ENCODE measurements around the gene TMEM132D.
"Not testable (repeated sequence)": the region's sequence is repeated elsewhere in the genome, so short reads cannot be mapped to it uniquely, and the experiment has no call there.

Gene TMEM132D

GRCh38 chr12:129189879-129190278, 713.9 kb downstream of the TMEM132D start:
- not testable (repeated sequence) for H3K4me1 ChIP-seq (ENCODE audit: insufficient read depth, low read length); H3K36me3 ChIP-seq (ENCODE audit: insufficient read depth, low read length)

GRCh38 chr12:129186952-129187351, 716.9 kb downstream of the TMEM132D start:
- H3K4me1 ChIP-seq (ENCODE audit: insufficient read depth, low read length): no peaks in the 10 kb centered on the region
- H3K9me3 ChIP-seq (ENCODE audit: low read length): no peaks in the 10 kb centered on the region
- H3K27ac ChIP-seq (ENCODE audit: low read depth, low read length): no peak overlapping the region
- no peak overlapping the region for H3K9ac ChIP-seq (ENCODE audit: low read length)
- no peaks in the 10 kb centered on the region for H3K27me3 ChIP-seq (ENCODE audit: control insufficient read depth in 1 of 2, insufficient read depth in 2 of 2, low read length in 2 of 2)
- no peaks in the 10 kb centered on the region for H3K36me3 ChIP-seq (ENCODE audit: insufficient read depth, low read length)
- no peak overlapping the region for H3K4me3 ChIP-seq (ENCODE audit: low read depth in 1 of 2, low read length in 2 of 2)

More at GRCh38 chr12:129189879-129190278, 713.9 kb downstream of the TMEM132D start:
- H3K9ac ChIP-seq (ENCODE audit: low read length); H3K9me3 ChIP-seq (ENCODE audit: low read length); H3K27ac ChIP-seq (ENCODE audit: low read depth, low read length); H3K27me3 ChIP-seq (ENCODE audit: control insufficient read depth in 1 of 2, insufficient read depth in 2 of 2, low read length in 2 of 2); H3K4me3 ChIP-seq (ENCODE audit: low read depth in 1 of 2, low read length in 2 of 2): not testable (repeated sequence)

GRCh38 chr12:129185855-129186254, 718.0 kb downstream of the TMEM132D start:
- no peaks in the 10 kb centered on the region for H3K4me1 ChIP-seq (ENCODE audit: insufficient read depth, low read length)
- no peaks in the 10 kb centered on the region for H3K27me3 ChIP-seq (ENCODE audit: control insufficient read depth in 1 of 2, insufficient read depth in 2 of 2, low read length in 2 of 2)
- H3K4me3 ChIP-seq (ENCODE audit: low read depth in 1 of 2, low read length in 2 of 2): no peak overlapping the region
- no peaks in the 10 kb centered on the region for H3K9me3 ChIP-seq (ENCODE audit: low read length)
- no peak overlapping the region for H3K27ac ChIP-seq (ENCODE audit: low read depth, low read length)
- H3K9ac ChIP-seq (ENCODE audit: low read length): no peak overlapping the region
- H3K36me3 ChIP-seq (ENCODE audit: insufficient read depth, low read length): no peaks in the 10 kb centered on the region

GRCh38 chr12:129184127-129184928, 719.5 kb downstream of the TMEM132D start:
- H3K9ac ChIP-seq (ENCODE audit: low read length): no peak overlapping the region
- no peaks in the 10 kb centered on the region for H3K36me3 ChIP-seq (ENCODE audit: insufficient read depth, low read length)
- H3K4me1 ChIP-seq (ENCODE audit: insufficient read depth, low read length): no peaks in the 10 kb centered on the region
- H3K27me3 ChIP-seq (ENCODE audit: control insufficient read depth in 1 of 2, insufficient read depth in 2 of 2, low read length in 2 of 2): no peaks in the 10 kb centered on the region
- H3K9me3 ChIP-seq (ENCODE audit: low read length): no peaks in the 10 kb centered on the region
- no peak overlapping the region for H3K27ac ChIP-seq (ENCODE audit: low read depth, low read length)
- H3K4me3 ChIP-seq (ENCODE audit: low read depth in 1 of 2, low read length in 2 of 2): no peak overlapping the region

- Histone ChIP-seq H3K4me3 (ENCODE audit: low read depth in 1 of 2, low read length in 2 of 2) (no peak overlapping the region), H3K36me3 (ENCODE audit: insufficient read depth, low read length) (no peaks in the 10 kb centered on the region), H3K27me3 (ENCODE audit: control insufficient read depth in 1 of 2, insufficient read depth in 2 of 2, low read length in 2 of 2) (no peaks in the 10 kb centered on the region), H3K9ac (ENCODE audit: low read length) (no peak overlapping the region), H3K4me1 (ENCODE audit: insufficient read depth, low read length) (no peaks in the 10 kb centered on the region), H3K27ac (ENCODE audit: low read depth, low read length) (no peak overlapping the region), H3K9me3 (ENCODE audit: low read length) (no peaks in the 10 kb centered on the region)
These were observed 723.8 kb downstream of the TMEM132D start for GRCh38 chr12:129179941-129180553.

GRCh38 chr12:129169928-129170327, 733.9 kb downstream of the TMEM132D start:
- Histone ChIP-seq H3K36me3 (ENCODE audit: insufficient read depth, low read length) (no peaks in the 10 kb centered on the region), H3K4me1 (ENCODE audit: insufficient read depth, low read length) (no peaks in the 10 kb centered on the region), H3K27ac (ENCODE audit: low read depth, low read length) (no peak overlapping the region), H3K27me3 (ENCODE audit: control insufficient read depth in 1 of 2, insufficient read depth in 2 of 2, low read length in 2 of 2) (no peaks in the 10 kb centered on the region), H3K9ac (ENCODE audit: low read length) (no peak overlapping the region), H3K9me3 (ENCODE audit: low read length) (no peaks in the 10 kb centered on the region), H3K4me3 (ENCODE audit: low read depth in 1 of 2, low read length in 2 of 2) (no peak overlapping the region)

- H3K9ac ChIP-seq (ENCODE audit: low read length): no peak overlapping the region
- no peaks in the 10 kb centered on the region for H3K4me1 ChIP-seq (ENCODE audit: insufficient read depth, low read length)
- H3K27ac ChIP-seq (ENCODE audit: low read depth, low read length): no peak overlapping the region
- H3K27me3 ChIP-seq (ENCODE audit: control insufficient read depth in 1 of 2, insufficient read depth in 2 of 2, low read length in 2 of 2): no peaks in the 10 kb centered on the region
- H3K9me3 ChIP-seq (ENCODE audit: low read length): no peaks in the 10 kb centered on the region
- no peak overlapping the region for H3K4me3 ChIP-seq (ENCODE audit: low read depth in 1 of 2, low read length in 2 of 2)
- H3K36me3 ChIP-seq (ENCODE audit: insufficient read depth, low read length): no peaks in the 10 kb centered on the region
These were observed 740.0 kb downstream of the TMEM132D start for GRCh38 chr12:129163861-129164260.

GRCh38 chr12:129163461-129163860, 740.4 kb downstream of the TMEM132D start:
- Histone ChIP-seq H3K4me1 (ENCODE audit: insufficient read depth, low read length) (no peaks in the 10 kb centered on the region), H3K4me3 (ENCODE audit: low read depth in 1 of 2, low read length in 2 of 2) (no peak overlapping the region), H3K36me3 (ENCODE audit: insufficient read depth, low read length) (no peaks in the 10 kb centered on the region), H3K9me3 (ENCODE audit: low read length) (no peaks in the 10 kb centered on the region), H3K27me3 (ENCODE audit: control insufficient read depth in 1 of 2, insufficient read depth in 2 of 2, low read length in 2 of 2) (no peaks in the 10 kb centered on the region), H3K27ac (ENCODE audit: low read depth, low read length) (no peak overlapping the region), H3K9ac (ENCODE audit: low read length) (no peak overlapping the region)

- Histone ChIP-seq H3K4me3 (ENCODE audit: low read depth in 1 of 2, low read length in 2 of 2) (no peak overlapping the region), H3K27ac (ENCODE audit: low read depth, low read length) (no peak overlapping the region)
These were observed 741.0 kb downstream of the TMEM132D start for GRCh38 chr12:129162805-129163204.

GRCh38 chr12:129161511-129161910, 742.3 kb downstream of the TMEM132D start:
- H3K9ac ChIP-seq (ENCODE audit: low read length): no peak overlapping the region
- no peak overlapping the region for H3K27ac ChIP-seq (ENCODE audit: low read depth, low read length)
- no peak overlapping the region for H3K4me3 ChIP-seq (ENCODE audit: low read depth in 1 of 2, low read length in 2 of 2)
- H3K36me3 ChIP-seq (ENCODE audit: insufficient read depth, low read length): no peaks in the 10 kb centered on the region
- no peaks in the 10 kb centered on the region for H3K4me1 ChIP-seq (ENCODE audit: insufficient read depth, low read length)
- H3K9me3 ChIP-seq (ENCODE audit: low read length): no peaks in the 10 kb centered on the region
- H3K27me3 ChIP-seq (ENCODE audit: control insufficient read depth in 1 of 2, insufficient read depth in 2 of 2, low read length in 2 of 2): no peaks in the 10 kb centered on the region

More at GRCh38 chr12:129162805-129163204, 741.0 kb downstream of the TMEM132D start:
- Histone ChIP-seq H3K27me3 (ENCODE audit: control insufficient read depth in 1 of 2, insufficient read depth in 2 of 2, low read length in 2 of 2) (no peaks in the 10 kb centered on the region), H3K9ac (ENCODE audit: low read length) (no peak overlapping the region), H3K9me3 (ENCODE audit: low read length) (no peaks in the 10 kb centered on the region), H3K36me3 (ENCODE audit: insufficient read depth, low read length) (no peaks in the 10 kb centered on the region), H3K4me1 (ENCODE audit: insufficient read depth, low read length) (no peaks in the 10 kb centered on the region)

GRCh38 chr12:129160282-129160681, 743.5 kb downstream of the TMEM132D start:
- Histone ChIP-seq H3K36me3 (ENCODE audit: insufficient read depth, low read length) (no peaks in the 10 kb centered on the region), H3K27me3 (ENCODE audit: control insufficient read depth in 1 of 2, insufficient read depth in 2 of 2, low read length in 2 of 2) (no peaks in the 10 kb centered on the region), H3K9me3 (ENCODE audit: low read length) (no peaks in the 10 kb centered on the region), H3K4me3 (ENCODE audit: low read depth in 1 of 2, low read length in 2 of 2) (no peak overlapping the region), H3K4me1 (ENCODE audit: insufficient read depth, low read length) (no peaks in the 10 kb centered on the region), H3K9ac (ENCODE audit: low read length) (no peak overlapping the region), H3K27ac (ENCODE audit: low read depth, low read length) (no peak overlapping the region)
